CD4-positive, alpha-beta T cell (primary cell): Measurements from ENCODE around the gene DCAF16. TPM values are rescaled to one million over a fixed set of nuclear protein-coding genes. Genes with fewer than 3 reads are reported as not detected.

Experiments
- ATAC-seq: fragments of 200-7000 bp; cut with Tn5 transposase; one replicate; pipeline ENCODE4 v1.10.0; 2022; ENCODE audit warnings: mild to moderate bottlenecking; ENCODE audit not compliant: poor library complexity
- CTCF ChIA-PET: fragments of 350-600 bp; sonication (Branson Sonifier 250); formaldehyde crosslinking; loops from one replicate; lab custom pipeline; 2021; ENCODE audit warnings: antibody characterized with exemption, inconsistent platforms; lab: Charles Lee
- POLR2A ChIA-PET: fragments of 350-600 bp; sonication (Branson Sonifier 250); formaldehyde crosslinking; loops from one replicate; lab custom pipeline; 2021; ENCODE audit warnings: antibody characterized with exemption, inconsistent platforms; lab: Charles Lee
- DNase-seq, 14 experiments: peaks; one replicate each; pipeline ENCODE4 v3.0.0-alpha.2; 2013 to 2020; ENCODE audit warnings: mixed read lengths in 2 of 14
- H3K27ac ChIP-seq, 2 donors: one replicate each; pipeline versions ENCODE4 v1.5.1 to v1.7.0; 2013; ENCODE audit warnings: low read length in 2 of 2, low read depth in 1 of 2, mild to moderate bottlenecking in 1 of 2
- H3K27me3 ChIP-seq, 2 experiments: 1 replicate in 1 of 2; 2 replicates in 1 of 2; pipeline versions ENCODE4 v1.6.1 to v1.7.0; 2013; ENCODE audit warnings: low read length in 2 of 2, control low read depth in 1 of 2, mild to moderate bottlenecking in 1 of 2, moderate library complexity in 1 of 2; ENCODE audit not compliant: insufficient read depth in 2 of 2, control insufficient read depth in 1 of 2
- H3K36me3 ChIP-seq: one replicate; pipeline ENCODE4 v1.6.1; 2013; ENCODE audit warnings: low read length, control low read depth; ENCODE audit not compliant: insufficient read depth
- H3K4me1 ChIP-seq: one replicate; pipeline ENCODE4 v1.6.1; 2013; ENCODE audit warnings: low read length, control low read depth; ENCODE audit not compliant: insufficient read depth
- H3K4me3 ChIP-seq: one replicate; pipeline ENCODE4 v1.5.1; 2013; ENCODE audit warnings: mild to moderate bottlenecking, low read length, moderate library complexity
- H3K9me3 ChIP-seq, 2 experiments: 1 replicate in 1 of 2; 2 replicates in 1 of 2; pipeline versions ENCODE4 v1.6.1 to v1.7.0; 2013; ENCODE audit warnings: low read length in 2 of 2, mild to moderate bottlenecking in 2 of 2, control low read depth in 1 of 2, moderate library complexity in 1 of 2; ENCODE audit not compliant: control insufficient read depth in 1 of 2, insufficient read depth in 1 of 2
- H3K27ac Mint-ChIP-seq: one replicate; pipeline ENCODE4 v1.8.0; 2020; ENCODE audit warnings: mixed read lengths
- H3K27me3 Mint-ChIP-seq: one replicate; pipeline ENCODE4 v1.8.0; 2021; ENCODE audit warnings: mixed read lengths
- H3K36me3 Mint-ChIP-seq: one replicate; pipeline ENCODE4 v1.8.0; 2021; ENCODE audit warnings: low read depth, mixed read lengths
- H3K4me1 Mint-ChIP-seq: one replicate; pipeline ENCODE4 v1.8.0; 2021; ENCODE audit warnings: low read depth, mixed read lengths
- H3K4me3 Mint-ChIP-seq: one replicate; pipeline ENCODE4 v1.8.0; 2020; ENCODE audit warnings: mild to moderate bottlenecking, mixed read lengths
- H3K9me3 Mint-ChIP-seq: one replicate; pipeline ENCODE4 v1.8.0; 2020; ENCODE audit warnings: mixed read lengths
- CTCF ChIP-seq: fragments of 200-600 bp; IDR thresholded peaks from one replicate; pipeline ENCODE4 v1.8.0; 2022; ENCODE audit warnings: antibody characterized with exemption, mild to moderate bottlenecking
- intact Hi-C, 2 experiments: fragments of 100-400 bp; cut with DNase I in 1 of 2; cut with micrococcal nuclease in 1 of 2; formaldehyde crosslinking; loops; one replicate each; pipeline versions ENCODE4 v1.15.1 to v1.9.0; 2023 to 2025; cut with DNase I, micrococcal nuclease
- total RNA-seq, 174 experiments: library from RNA in 2 of 174; stranded (reverse) in 2 of 174; gene quantifications; one replicate each; pipeline ENCODE4 v1.2.3 and lab custom pipeline; 2021 to 2026

The DCAF16 gene
- total RNA-seq, 2 experiments from 2014 or later = 88.5 to 91.4 TPM

GRCh38 chr4:17797808-17798207 lies 12.7 kb downstream of the DCAF16 start:
- no peak for ATAC-seq
- peaks cover 8% of the 10 kb centered on the region for H3K4me1 Mint-ChIP-seq
- H3K4me3 Mint-ChIP-seq = no peak overlapping the region
- Histone ChIP-seq H3K27me3 (no peaks in the 10 kb centered on the region), H3K9me3 (no peaks in the 10 kb centered on the region), H3K36me3 (peaks cover 15% of the 10 kb centered on the region), H3K4me1 (no peaks in the 10 kb centered on the region), H3K27ac (no peak overlapping the region), H3K4me3 (no peak overlapping the region)
- TF ChIP-seq CTCF = no peak
- H3K9me3 Mint-ChIP-seq = no peaks in the 10 kb centered on the region
- no peaks in the 10 kb centered on the region for H3K27me3 Mint-ChIP-seq
- H3K27ac Mint-ChIP-seq = no peak overlapping the region
- intact Hi-C loops = no loop called here
- no peak for DNase-seq
- CTCF ChIA-PET = interaction anchor here (1.1 kb wide), 1 partner anchor 11 kb away, joined by 5 read pairs; no protein-coding TSS in a partner anchor
- peaks cover 59% of the 10 kb centered on the region for H3K36me3 Mint-ChIP-seq
- POLR2A ChIA-PET = no interaction called here

GRCh38 chr4:17794730-17795129 lies 15.8 kb downstream of the DCAF16 start:
- CTCF ChIA-PET = interaction anchor here (0.6 kb wide), 2 partner anchors 8 to 14 kb away, joined by 3 read pairs; no protein-coding TSS in a partner anchor
- Histone ChIP-seq H3K27ac (no peak overlapping the region), H3K4me3 (no peak overlapping the region), H3K36me3 (peaks cover 2% of the 10 kb centered on the region), H3K4me1 (no peaks in the 10 kb centered on the region), H3K27me3 (no peaks in the 10 kb centered on the region), H3K9me3 (no peaks in the 10 kb centered on the region)
- no peak for DNase-seq
- no peaks in the 10 kb centered on the region for H3K9me3 Mint-ChIP-seq
- intact Hi-C loops = no loop called here
- peaks cover 50% of the 10 kb centered on the region for H3K36me3 Mint-ChIP-seq
- peaks cover 8% of the 10 kb centered on the region for H3K4me1 Mint-ChIP-seq
- no peak overlapping the region for H3K27ac Mint-ChIP-seq
- no peak overlapping the region for H3K4me3 Mint-ChIP-seq
- no peaks in the 10 kb centered on the region for H3K27me3 Mint-ChIP-seq
- ATAC-seq = no peak
- no peak for TF ChIP-seq CTCF
- POLR2A ChIA-PET = no interaction called here

- no peak for TF ChIP-seq CTCF
- H3K36me3 ChIP-seq = no peaks in the 10 kb centered on the region
- no peak overlapping the region for H3K4me3 ChIP-seq
- peaks cover 6% of the 10 kb centered on the region for H3K4me1 ChIP-seq
- peaks cover 12% of the 10 kb centered on the region for H3K4me1 Mint-ChIP-seq
- no peak overlapping the region for H3K27ac ChIP-seq
- ChIA-PET POLR2A (no interaction called here), CTCF (no interaction called here)
- no peak for ATAC-seq
- H3K4me3 Mint-ChIP-seq = no peak overlapping the region
- no peaks in the 10 kb centered on the region for H3K27me3 Mint-ChIP-seq
- no peaks in the 10 kb centered on the region for H3K9me3 ChIP-seq
- H3K27me3 ChIP-seq = no peaks in the 10 kb centered on the region
- no peak overlapping the region for H3K27ac Mint-ChIP-seq
- H3K36me3 Mint-ChIP-seq = peaks cover 53% of the 10 kb centered on the region
- no peaks in the 10 kb centered on the region for H3K9me3 Mint-ChIP-seq
- intact Hi-C loops = no loop called here
- DNase-seq = no peak
Measured at GRCh38 chr4:17788956-17789355, 21.6 kb downstream of the DCAF16 start.
